SK-N-SH (cell line): ENCODE data around the gene NUMA1. TPM values are rescaled to one million over a fixed set of nuclear protein-coding genes. Genes with fewer than 3 reads are reported as not detected.
A peak's percentile ranks its signal among the peaks of the same experiment; 100 is the strongest.

Experiments used
- CTCF ChIA-PET: fragments of 300-600, 350-600 bp; formaldehyde crosslinking; extraction: SDS; loops from one replicate; lab custom pipeline; 2021; lab: Yijun Ruan, JAX
- POLR2A ChIA-PET: fragments of 350-600 bp; sonication (Branson Sonifier 250); formaldehyde crosslinking; extraction: SDS; loops from one replicate; lab custom pipeline; 2020; ENCODE audit warnings: antibody characterized with exemption, inconsistent platforms; lab: Yijun Ruan, JAX
- DNase-seq: peaks from one replicate; pipeline ENCODE4 v3.0.0; 2012
- H2AFZ ChIP-seq: fragments of 200-600 bp; sonication (generic); 2 replicates; pipeline ENCODE4 v1.8.1; 2016; ENCODE audit warnings: antibody characterized with exemption, mild to moderate bottlenecking, low read depth
- H3F3A ChIP-seq: fragments of 200-600 bp; sonication (generic); replicated peaks from 2 replicates; pipeline ENCODE3; 2016; ENCODE audit warnings: antibody characterized with exemption, mild to moderate bottlenecking; ENCODE audit not compliant: insufficient read depth
- H3K27ac ChIP-seq, 2 experiments: fragments of 200-500 bp in 1 of 2; fragments of 200-600 bp in 1 of 2; sonication (Bioruptor generic) in 1 of 2; sonication (generic), shearing (Covaris generic) in 1 of 2; 2 replicates each; pipeline versions ENCODE4 v1.5.1 to v1.6.1; 2014 to 2016; ENCODE audit warnings: low read depth in 2 of 2, inconsistent platforms in 1 of 2, low read length in 1 of 2, mild to moderate bottlenecking in 1 of 2, mixed read lengths in 1 of 2
- H3K27me3 ChIP-seq: fragments of 200-600 bp; sonication (generic), shearing (Covaris generic); 2 replicates; pipeline ENCODE4 v1.6.1; 2016; ENCODE audit warnings: mixed run types; ENCODE audit not compliant: insufficient read depth
- H3K36me3 ChIP-seq, 2 experiments: fragments of 200-500 bp in 1 of 2; fragments of 200-600 bp in 1 of 2; sonication (Bioruptor generic) in 1 of 2; sonication (generic) in 1 of 2; replicated peaks in 1 of 2; 2 replicates each; pipeline versions ENCODE3 to v1.5.1; 2014 to 2016; ENCODE audit warnings: low read length in 1 of 2, mild to moderate bottlenecking in 1 of 2; ENCODE audit not compliant: insufficient read depth in 2 of 2, control insufficient read depth in 1 of 2
- H3K4me1 ChIP-seq, 2 experiments: fragments of 200-500 bp in 1 of 2; fragments of 200-600 bp in 1 of 2; sonication (Bioruptor generic) in 1 of 2; sonication (generic), shearing (Covaris generic) in 1 of 2; 2 replicates each; pipeline versions ENCODE4 v1.5.1 to v1.6.1; 2014 to 2016; ENCODE audit warnings: low read depth in 1 of 2, low read length in 1 of 2, mixed run types in 1 of 2; ENCODE audit not compliant: insufficient read depth in 2 of 2, control insufficient read depth in 1 of 2
- H3K4me2 ChIP-seq: fragments of 200-600 bp; sonication (generic), shearing (Covaris generic); 2 replicates; pipeline ENCODE4 v1.6.1; 2017; ENCODE audit warnings: mixed run types
- H3K4me3 ChIP-seq, 2 experiments: fragments of 200-500 bp in 1 of 2; fragments of 200-600 bp in 1 of 2; sonication (Bioruptor generic) in 1 of 2; sonication (generic), shearing (Covaris generic) in 1 of 2; 2 replicates each; pipeline versions ENCODE4 v1.5.1 to v1.8.1; 2014 to 2016; ENCODE audit warnings: low read depth in 2 of 2, inconsistent platforms in 1 of 2, low read length in 1 of 2, mild to moderate bottlenecking in 1 of 2, mixed read lengths in 1 of 2, moderate library complexity in 1 of 2
- H3K79me2 ChIP-seq: fragments of 200-600 bp; sonication (generic); 2 replicates; pipeline ENCODE4 v1.8.1; 2017; ENCODE audit warnings: mild to moderate bottlenecking; ENCODE audit not compliant: insufficient read depth
- H3K9ac ChIP-seq: fragments of 200-600 bp; sonication (generic); 2 replicates; pipeline ENCODE4 v1.6.1; 2017; ENCODE audit warnings: mixed run types
- H3K9me2 ChIP-seq: fragments of 200-600 bp; sonication (generic); 2 replicates; pipeline ENCODE4 v1.6.1; 2017; ENCODE audit warnings: mixed run types
- H3K9me3 ChIP-seq: fragments of 200-600 bp; sonication (generic); 2 replicates; pipeline ENCODE4 v1.6.1; 2017; ENCODE audit warnings: mixed run types, mild to moderate bottlenecking, moderate library complexity
- H4K20me1 ChIP-seq: fragments of 200-600 bp; sonication (generic); 2 replicates; pipeline ENCODE4 v1.6.1; 2017; ENCODE audit warnings: mild to moderate bottlenecking, mixed run types; ENCODE audit not compliant: insufficient read depth
- CHD2 ChIP-seq: fragments of 150-350 bp; IDR thresholded peaks from 2 replicates; pipeline ENCODE4 v1.6.1; 2018; ENCODE audit warnings: low read length; ENCODE audit not compliant: partially characterized antibody
- CTCF ChIP-seq: fragments of 200-600 bp; sonication (generic); IDR thresholded peaks from 2 replicates; pipeline ENCODE4 v1.6.1; 2017; ENCODE audit warnings: antibody characterized with exemption, mild to moderate bottlenecking, moderate library complexity
- ELF1 ChIP-seq: IDR thresholded peaks from 2 replicates; pipeline ENCODE4 v1.4.0; 2012
- EP300 ChIP-seq, 2 experiments: IDR thresholded peaks; 2 replicates each; pipeline versions ENCODE4 v1.4.0 to v1.6.1; 2012; ENCODE audit warnings: borderline replicate concordance in 1 of 2, low read depth in 1 of 2, low read length in 1 of 2
- EZH2phosphoT487 ChIP-seq: fragments of 200-600 bp; sonication (generic); IDR thresholded peaks from 2 replicates; pipeline ENCODE4 v1.6.1; 2017; ENCODE audit warnings: low read depth, mixed run types, mild to moderate bottlenecking, antibody characterized with exemption, moderate library complexity, borderline replicate concordance
- FOXJ3 ChIP-seq: sonication (generic); formaldehyde crosslinking; IDR thresholded peaks from 2 replicates; pipeline ENCODE4 v1.5.1; 2020; ENCODE audit warnings: mild to moderate bottlenecking, missing genetic modification reagents
- GABPA ChIP-seq: IDR thresholded peaks from 2 replicates; pipeline ENCODE4 v1.4.0; 2012; ENCODE audit warnings: low read depth, mild to moderate bottlenecking
- IRF3 ChIP-seq: fragments of 150-350 bp; IDR thresholded peaks from 2 replicates; pipeline ENCODE4 v1.6.1; 2016; ENCODE audit warnings: mild to moderate bottlenecking, low read depth, low read length
- JUND ChIP-seq: IDR thresholded peaks from 2 replicates; pipeline ENCODE4 v1.4.0; 2012
- MEF2A ChIP-seq: IDR thresholded peaks from 2 replicates; pipeline ENCODE4 v1.4.0; 2012; ENCODE audit warnings: low read depth, borderline replicate concordance
- NRF1 ChIP-seq: IDR thresholded peaks from 2 replicates; pipeline ENCODE4 v1.6.1; 2012; ENCODE audit warnings: low read depth, mild to moderate bottlenecking, low read length
- POLR2AphosphoS5 ChIP-seq: IDR thresholded peaks from 2 replicates; pipeline ENCODE4 v1.6.1; 2012; ENCODE audit warnings: low read depth, low read length
- RAD21 ChIP-seq: IDR thresholded peaks from 2 replicates; pipeline ENCODE4 v1.6.1; 2012; ENCODE audit warnings: mild to moderate bottlenecking, low read length
- REST ChIP-seq: IDR thresholded peaks from 2 replicates; pipeline ENCODE4 v1.6.1; 2012; ENCODE audit warnings: mild to moderate bottlenecking, low read depth, low read length, moderate library complexity
- RFX5 ChIP-seq: IDR thresholded peaks from 2 replicates; pipeline ENCODE4 v1.6.1; 2012; ENCODE audit warnings: mild to moderate bottlenecking, improper control_type of control experiment, low read length
- RXRA ChIP-seq: IDR thresholded peaks from 2 replicates; pipeline ENCODE4 v1.4.0; 2012; ENCODE audit warnings: low read depth, mild to moderate bottlenecking, borderline replicate concordance
- SIN3A ChIP-seq: IDR thresholded peaks from 2 replicates; pipeline ENCODE4 v1.6.1; 2012; ENCODE audit warnings: low read depth, mild to moderate bottlenecking, low read length, moderate library complexity, borderline replicate concordance
- SMC3 ChIP-seq: IDR thresholded peaks from 2 replicates; pipeline ENCODE4 v1.6.1; 2012; ENCODE audit warnings: low read depth, low read length, improper control_type of control experiment
- TAF1 ChIP-seq: IDR thresholded peaks from 2 replicates; pipeline ENCODE4 v1.6.1; 2012; ENCODE audit warnings: low read depth, mild to moderate bottlenecking, low read length, moderate library complexity, borderline replicate concordance
- TCF12 ChIP-seq: IDR thresholded peaks from 2 replicates; pipeline ENCODE4 v1.4.0; 2012
- TEAD4 ChIP-seq: IDR thresholded peaks from 2 replicates; pipeline ENCODE4 v1.4.0; 2012; ENCODE audit warnings: mild to moderate bottlenecking, borderline replicate concordance; ENCODE audit not compliant: insufficient read depth
- USF1 ChIP-seq: IDR thresholded peaks from 2 replicates; pipeline ENCODE4 v1.4.0; 2012; ENCODE audit warnings: low read depth, borderline replicate concordance
- ZBTB33 ChIP-seq: IDR thresholded peaks from 2 replicates; pipeline ENCODE4 v1.4.0; 2012; ENCODE audit warnings: low read depth, borderline replicate concordance
- WGBS: methylation state at CpG from one replicate; pipeline ENCODE4 v1.1.6; 2017; ENCODE audit warnings: low lambda C conversion rate; 5-methylcytosine and 5-hydroxymethylcytosine counted together
- polyA plus RNA-seq, 3 experiments: library from polyadenylated mRNA; depleted of rRNA; stranded (reverse); fragments of >200 nt; gene quantifications; 2 replicates each; pipeline ENCODE4 v1.2.3, GENCODE V29; 2012

Gene NUMA1
- polyA plus RNA-seq, 1 of the 3 experiments (the other 2 are of a cell fraction): 111 TPM

GRCh38 chr11:72102946-72103753 is 22.8 kb upstream of the NUMA1 start, which contains the start of gene LAMTOR1:
Gene LAMTOR1, minus strand, starts transcription at chr11:72103297. Its CDS starts 73 bp downstream, at chr11:72103224.
- WGBS: 17% methylated on average over 25 of the region's 64 CpGs
- ChIA-PET POLR2A (interaction anchor here (0.7 to 2.3 kb wide), 2 partner anchors 9 to 67 kb away, joined by 3 to 11 read pairs; partner anchors contain the start of gene ANAPC15), CTCF (interaction anchor here (0.8 to 16.4 kb wide), 9 partner anchors 12 to 331 kb away, joined by 3 to 416 read pairs (median 4); partner anchors contain the start of gene CLPB)
- Histone ChIP-seq H3K4me1 (peaks cover 4 to 28% of the 10 kb centered on the region in 2 experiments; a peak in 2 of 4 replicates), H3K9me3 (no peaks in the 10 kb centered on the region), H3K9ac (peak within 1 kb of the TSS; percentile 93), H4K20me1 (no peaks in the 10 kb centered on the region), H3K79me2 (peaks cover 42% of the 10 kb centered on the region), H3K9me2 (no peaks in the 10 kb centered on the region), H2AFZ (peak within 1 kb of the TSS; percentile 93), H3K4me3 (peak within 1 kb of the TSS; percentile 88 to 89), H3K27ac (peak within 1 kb of the TSS; percentile 89 to 97), H3K27me3 (no peaks in the 10 kb centered on the region), H3K36me3 (peaks cover 3 to 29% of the 10 kb centered on the region in 2 experiments), H3F3A (peaks cover 9% of the 10 kb centered on the region), H3K4me2 (peak within 1 kb of the TSS; percentile 96)
- DNase-seq: peak; percentile 98
- TF ChIP-seq IRF3 (0 out of 2 replicates have a peak, but pooled peaks have one; percentile 9), ZBTB33 (no peak), SIN3A (no peak), EZH2phosphoT487 (no peak), REST (no peak; the same call in 1 of the 2 replicates), TEAD4 (no peak), POLR2AphosphoS5 (peak; percentile 74), CHD2 (peak; percentile 85), TCF12 (no peak), CTCF (peak; percentile 50), TAF1 (peak; percentile 65), RAD21 (peak; percentile 37), FOXJ3 (CRISPR knock-in tag) (no peak), ELF1 (peak; percentile 68; the same call in 1 of the 2 replicates), NRF1 (no peak), SMC3 (peak; percentile 25; the same call in 1 of the 2 replicates), JUND (no peak), GABPA (peak; percentile 75), RFX5 (peak; percentile 41; the same call in 1 of the 2 replicates), USF1 (peak; percentile 97), EP300 (IDR thresholded peaks at IDR 0.05; ENCODE audit: borderline replicate concordance in 1 of 2, low read depth in 1 of 2, low read length in 1 of 2) (peak; percentile 4 to 31; a peak in 1 of 4 replicates), MEF2A (no peak), RXRA (no peak)
